Activated naive CD8-positive, alpha-beta T cell treated with anti-CD3 and anti-CD28 coated beads for 36 hours (primary cell): ENCODE data around the gene TEX51. TPM values are rescaled to one million over a fixed set of nuclear protein-coding genes. Genes with fewer than 3 reads are reported as not detected.

Source experiments
- DNase-seq: peaks from one replicate; pipeline ENCODE4 v3.0.0; 2021
- H3K27ac Mint-ChIP-seq: one replicate; pipeline ENCODE4 v1.8.0; 2022; ENCODE audit warnings: mild to moderate bottlenecking, moderate library complexity, mixed read lengths
- H3K27me3 Mint-ChIP-seq: one replicate; pipeline ENCODE4 v1.8.0; 2022; ENCODE audit warnings: mild to moderate bottlenecking, mixed read lengths
- H3K36me3 Mint-ChIP-seq: one replicate; pipeline ENCODE4 v1.8.0; 2021; ENCODE audit warnings: mild to moderate bottlenecking, mixed read lengths
- H3K4me1 Mint-ChIP-seq: one replicate; pipeline ENCODE4 v1.8.0; 2021; ENCODE audit warnings: mixed read lengths
- H3K4me3 Mint-ChIP-seq: one replicate; pipeline ENCODE4 v1.8.0; 2022; ENCODE audit warnings: mild to moderate bottlenecking, moderate library complexity, mixed read lengths
- H3K9me3 Mint-ChIP-seq: one replicate; pipeline ENCODE4 v1.8.0; 2022; ENCODE audit warnings: mixed read lengths
- total RNA-seq, 2 experiments: library from RNA; stranded (reverse); gene quantifications; one replicate each; pipeline ENCODE4 v1.2.3, GENCODE V29; 2021

The TEX51 gene
- total RNA-seq, 2 experiments from 2014 or later: not detected

GRCh38 chr2:126894082-126894481, 4.6 kb upstream of the TEX51 start:
- H3K27me3 Mint-ChIP-seq: no peaks in the 10 kb centered on the region
- no peaks in the 10 kb centered on the region for H3K4me1 Mint-ChIP-seq
- H3K4me3 Mint-ChIP-seq: no peak overlapping the region
- H3K9me3 Mint-ChIP-seq: no peaks in the 10 kb centered on the region
- DNase-seq: no peak
- H3K27ac Mint-ChIP-seq: no peak overlapping the region
- H3K36me3 Mint-ChIP-seq: no peaks in the 10 kb centered on the region

- no peaks in the 10 kb centered on the region for H3K27me3 Mint-ChIP-seq
- no peaks in the 10 kb centered on the region for H3K4me1 Mint-ChIP-seq
- no peak overlapping the region for H3K27ac Mint-ChIP-seq
- no peak for DNase-seq
- H3K4me3 Mint-ChIP-seq: no peak overlapping the region
- H3K36me3 Mint-ChIP-seq: no peaks in the 10 kb centered on the region
- no peaks in the 10 kb centered on the region for H3K9me3 Mint-ChIP-seq
These were observed 4.0 kb upstream of the TEX51 start for GRCh38 chr2:126894585-126895182.

DNA sequence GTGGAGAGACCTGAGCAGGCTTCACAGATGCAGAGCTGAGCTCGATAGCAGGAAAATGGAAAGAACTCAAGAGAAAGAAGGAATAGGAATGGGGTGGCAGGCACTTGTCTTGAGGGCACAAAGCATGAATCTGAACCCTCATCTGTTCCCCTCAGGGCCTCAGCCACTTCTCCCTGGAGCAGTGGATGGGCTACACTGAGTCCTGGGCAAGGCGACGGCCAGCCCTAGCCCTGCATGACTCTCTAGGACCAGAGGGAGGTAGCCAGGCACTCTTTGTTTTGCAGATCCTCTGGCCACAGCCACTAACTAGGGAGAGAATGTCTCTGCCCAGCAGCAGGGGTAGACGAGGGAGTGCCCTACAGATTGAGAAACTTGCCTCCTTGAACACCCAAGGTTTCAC, 3.4 kb upstream of the TEX51 start:
- no peaks in the 10 kb centered on the region for H3K36me3 Mint-ChIP-seq
- no peaks in the 10 kb centered on the region for H3K9me3 Mint-ChIP-seq
- peaks cover under 1% of the 10 kb centered on the region for H3K27me3 Mint-ChIP-seq
- H3K4me1 Mint-ChIP-seq: no peaks in the 10 kb centered on the region
- DNase-seq: no peak
- no peak overlapping the region for H3K27ac Mint-ChIP-seq
- no peak overlapping the region for H3K4me3 Mint-ChIP-seq

DNA sequence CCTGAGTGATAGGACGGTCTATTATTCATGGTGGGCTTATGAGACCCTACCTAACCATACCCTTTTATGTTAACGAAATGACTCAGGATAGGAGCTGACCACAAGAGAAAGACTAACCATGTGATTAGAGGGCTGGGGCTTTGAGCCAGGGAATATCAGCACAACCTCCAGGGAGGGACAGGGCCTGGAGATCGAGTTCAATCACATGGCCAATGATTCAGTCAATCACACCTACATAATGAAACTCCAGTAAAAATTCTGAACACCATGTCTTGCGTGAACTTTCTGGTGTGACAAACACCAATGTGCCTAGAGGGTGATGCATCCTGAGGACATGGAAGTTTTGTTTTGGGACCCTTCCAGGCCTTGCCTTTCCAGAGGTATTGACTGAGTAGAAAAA, 2.2 kb upstream of the TEX51 start:
- Mint-ChIP-seq H3K9me3 (no peaks in the 10 kb centered on the region), H3K4me1 (no peaks in the 10 kb centered on the region), H3K4me3 (no peak overlapping the region), H3K27ac (no peak overlapping the region), H3K36me3 (no peaks in the 10 kb centered on the region), H3K27me3 (peaks cover 5% of the 10 kb centered on the region)
- no peak for DNase-seq

GRCh38 chr2:126899616-126900185, 1.0 kb downstream of the TEX51 start:
- no peak for DNase-seq
- Mint-ChIP-seq H3K4me1 (no peaks in the 10 kb centered on the region), H3K9me3 (no peaks in the 10 kb centered on the region), H3K27me3 (peaks cover 5% of the 10 kb centered on the region), H3K36me3 (no peaks in the 10 kb centered on the region), H3K27ac (no peak overlapping the region), H3K4me3 (no peak overlapping the region)

GRCh38 chr2:126900646-126901319, 2.1 kb downstream of the TEX51 start:
- peaks cover 5% of the 10 kb centered on the region for H3K27me3 Mint-ChIP-seq
- H3K9me3 Mint-ChIP-seq: no peaks in the 10 kb centered on the region
- no peaks in the 10 kb centered on the region for H3K36me3 Mint-ChIP-seq
- no peak overlapping the region for H3K4me3 Mint-ChIP-seq
- H3K27ac Mint-ChIP-seq: no peak overlapping the region
- no peaks in the 10 kb centered on the region for H3K4me1 Mint-ChIP-seq
- DNase-seq: no peak

- peaks cover 5% of the 10 kb centered on the region for H3K27me3 Mint-ChIP-seq
- no peaks in the 10 kb centered on the region for H3K9me3 Mint-ChIP-seq
- DNase-seq: no peak
- H3K36me3 Mint-ChIP-seq: no peaks in the 10 kb centered on the region
- no peak overlapping the region for H3K4me3 Mint-ChIP-seq
- H3K27ac Mint-ChIP-seq: no peak overlapping the region
- H3K4me1 Mint-ChIP-seq: peaks cover 4% of the 10 kb centered on the region
These were observed 2.8 kb downstream of the TEX51 start for GRCh38 chr2:126901459-126901858.

- no peak for DNase-seq
- Mint-ChIP-seq H3K36me3 (no peaks in the 10 kb centered on the region), H3K27ac (no peak overlapping the region), H3K4me3 (no peak overlapping the region), H3K4me1 (peaks cover 4% of the 10 kb centered on the region), H3K9me3 (no peaks in the 10 kb centered on the region), H3K27me3 (peaks cover 5% of the 10 kb centered on the region)
These were observed 3.6 kb downstream of the TEX51 start for GRCh38 chr2:126902152-126902835.

DNA sequence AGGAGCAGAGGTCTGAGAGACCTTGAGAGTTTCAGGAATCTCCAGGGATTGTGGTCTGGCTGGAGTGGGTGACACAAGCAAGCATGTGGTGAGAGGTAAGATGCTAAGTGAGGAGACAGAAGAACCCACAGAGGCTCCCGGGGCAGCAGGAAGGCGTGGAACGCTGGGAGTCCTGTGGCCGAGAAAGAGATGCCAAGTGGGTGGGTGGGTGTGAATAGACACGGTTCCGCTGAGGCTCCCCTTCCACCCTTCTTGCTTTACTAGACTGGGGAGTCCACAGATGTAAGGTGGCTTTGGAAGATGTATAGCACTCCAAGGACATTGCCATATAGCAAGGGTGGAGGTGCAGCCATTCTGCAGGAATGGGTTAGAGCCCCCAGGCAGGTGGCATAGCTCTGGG, 4.2 kb downstream of the TEX51 start:
- Mint-ChIP-seq H3K4me1 (peaks cover 4% of the 10 kb centered on the region), H3K36me3 (no peaks in the 10 kb centered on the region), H3K27ac (no peak overlapping the region), H3K9me3 (no peaks in the 10 kb centered on the region), H3K4me3 (no peak overlapping the region), H3K27me3 (peaks cover 5% of the 10 kb centered on the region)
- DNase-seq: no peak

GRCh38 chr2:126905991-126906390, 7.3 kb downstream of the TEX51 start:
- DNase-seq: no peak
- Mint-ChIP-seq H3K4me3 (no peak overlapping the region), H3K4me1 (peaks cover 7% of the 10 kb centered on the region), H3K27me3 (no peaks in the 10 kb centered on the region), H3K36me3 (no peaks in the 10 kb centered on the region), H3K27ac (no peak overlapping the region), H3K9me3 (no peaks in the 10 kb centered on the region)

- H3K27me3 Mint-ChIP-seq: no peaks in the 10 kb centered on the region
- H3K4me1 Mint-ChIP-seq: peaks cover 7% of the 10 kb centered on the region
- H3K9me3 Mint-ChIP-seq: no peaks in the 10 kb centered on the region
- H3K36me3 Mint-ChIP-seq: no peaks in the 10 kb centered on the region
- DNase-seq: no peak
- H3K27ac Mint-ChIP-seq: no peak overlapping the region
- no peak overlapping the region for H3K4me3 Mint-ChIP-seq
These were observed 8.1 kb downstream of the TEX51 start for GRCh38 chr2:126906781-126907180.

GRCh38 chr2:126907671-126908070, 9.0 kb downstream of the TEX51 start:
- Mint-ChIP-seq H3K4me1 (peaks cover 7% of the 10 kb centered on the region), H3K36me3 (no peaks in the 10 kb centered on the region), H3K4me3 (no peak overlapping the region), H3K9me3 (no peaks in the 10 kb centered on the region), H3K27ac (no peak overlapping the region), H3K27me3 (no peaks in the 10 kb centered on the region)
- no peak for DNase-seq

DNA sequence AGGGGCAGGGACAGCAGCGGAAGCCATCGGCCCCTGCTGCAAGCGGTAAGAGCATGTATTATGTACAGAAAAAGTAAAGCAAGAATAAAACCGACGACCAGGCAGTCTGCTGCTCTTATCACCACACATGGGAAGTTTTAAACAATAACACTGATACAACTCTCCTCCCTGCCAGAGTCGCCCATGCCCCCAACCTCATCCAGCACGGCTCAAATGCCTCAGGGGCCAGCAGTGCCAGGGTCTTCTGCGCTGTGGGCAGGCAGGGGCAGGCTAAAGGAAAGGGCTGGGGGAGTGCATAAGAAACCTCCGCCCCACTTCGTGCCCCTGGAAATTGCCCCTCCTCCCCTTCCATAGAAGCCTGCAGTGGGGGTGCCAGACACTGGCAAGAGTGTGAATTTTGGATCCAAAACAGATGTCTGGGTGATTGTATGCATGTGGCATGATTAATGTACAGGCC, 10.1 kb downstream of the TEX51 start:
- H3K36me3 Mint-ChIP-seq: no peaks in the 10 kb centered on the region
- no peak overlapping the region for H3K4me3 Mint-ChIP-seq
- H3K27ac Mint-ChIP-seq: no peak overlapping the region

GRCh38 chr2:126909366-126909765, 10.7 kb downstream of the TEX51 start:
- Mint-ChIP-seq H3K9me3 (no peaks in the 10 kb centered on the region), H3K27me3 (no peaks in the 10 kb centered on the region), H3K27ac (no peak overlapping the region), H3K4me3 (no peak overlapping the region), H3K4me1 (peaks cover 7% of the 10 kb centered on the region), H3K36me3 (no peaks in the 10 kb centered on the region)
- no peak for DNase-seq

More for the DNA sequence above, 10.1 kb downstream of the TEX51 start:
- Mint-ChIP-seq H3K9me3 (no peaks in the 10 kb centered on the region), H3K4me1 (peaks cover 7% of the 10 kb centered on the region), H3K27me3 (no peaks in the 10 kb centered on the region)
- DNase-seq: no peak

- Mint-ChIP-seq H3K27me3 (no peaks in the 10 kb centered on the region), H3K9me3 (no peaks in the 10 kb centered on the region), H3K4me3 (no peak overlapping the region), H3K36me3 (no peaks in the 10 kb centered on the region), H3K4me1 (peaks cover 7% of the 10 kb centered on the region), H3K27ac (no peak overlapping the region)
- DNase-seq: no peak
These were observed 11.1 kb downstream of the TEX51 start for GRCh38 chr2:126909781-126910180.
